ENCODE measurements around the gene TDRD12.

GRCh38 chr19:32751066-32751465, 31.5 kb downstream of the TDRD12 start:
- no peak for TF ChIP-seq CTCF (IDR thresholded peaks at IDR 0.05)
- no peak for TF ChIP-seq ZFX (IDR thresholded peaks at IDR 0.05; ENCODE audit: borderline replicate concordance)
